Measurements from ENCODE around the gene ZHX3. TPM values are rescaled to one million over a fixed set of nuclear protein-coding genes. Genes with fewer than 3 reads are reported as not detected.

ZHX3 gene
- total RNA-seq, 1 donor from 2014 or later, result 9.1 TPM

GRCh38 chr20:41308726-41309413 lies 8.7 kb downstream of the ZHX3 start:
- Mint-ChIP-seq H3K4me3 (ENCODE audit: low read depth) (no peak overlapping the region), H3K9me3 (ENCODE audit: low read depth) (no peaks in the 10 kb centered on the region), H3K27me3 (no peaks in the 10 kb centered on the region), H3K27ac (no peak overlapping the region), H3K36me3 (ENCODE audit: insufficient read depth) (no peaks in the 10 kb centered on the region), H3K4me1 (ENCODE audit: low read depth) (no peaks in the 10 kb centered on the region)
- DNase-seq (ENCODE audit: low spot score, unreplicated experiment), result no peak
- TF ChIP-seq CTCF (IDR thresholded peaks at IDR 0.05; ENCODE audit: unreplicated experiment), result no peak

GRCh38 chr20:41308290-41308711 lies 9.2 kb downstream of the ZHX3 start:
- TF ChIP-seq CTCF (IDR thresholded peaks at IDR 0.05; ENCODE audit: unreplicated experiment), result no peak
- no peak for DNase-seq (ENCODE audit: low spot score, unreplicated experiment)
- Mint-ChIP-seq H3K27me3 (no peaks in the 10 kb centered on the region), H3K4me3 (ENCODE audit: low read depth) (no peak overlapping the region), H3K9me3 (ENCODE audit: low read depth) (no peaks in the 10 kb centered on the region), H3K27ac (no peak overlapping the region), H3K36me3 (ENCODE audit: insufficient read depth) (no peaks in the 10 kb centered on the region), H3K4me1 (ENCODE audit: low read depth) (no peaks in the 10 kb centered on the region)

- H3K27ac Mint-ChIP-seq, result no peak overlapping the region
- no peaks in the 10 kb centered on the region for H3K9me3 Mint-ChIP-seq (ENCODE audit: low read depth)
- no peaks in the 10 kb centered on the region for H3K36me3 Mint-ChIP-seq (ENCODE audit: insufficient read depth)
- H3K27me3 Mint-ChIP-seq, result no peaks in the 10 kb centered on the region
- DNase-seq (ENCODE audit: low spot score, unreplicated experiment), result no peak
- no peaks in the 10 kb centered on the region for H3K4me1 Mint-ChIP-seq (ENCODE audit: low read depth)
- TF ChIP-seq CTCF (IDR thresholded peaks at IDR 0.05; ENCODE audit: unreplicated experiment), result no peak
- H3K4me3 Mint-ChIP-seq (ENCODE audit: low read depth), result no peak overlapping the region
Observed at GRCh38 chr20:41307021-41307420, 10.5 kb downstream of the ZHX3 start.

GRCh38 chr20:41306061-41306727 lies 11.3 kb downstream of the ZHX3 start:
- Mint-ChIP-seq H3K9me3 (ENCODE audit: low read depth) (no peaks in the 10 kb centered on the region), H3K27me3 (no peaks in the 10 kb centered on the region), H3K36me3 (ENCODE audit: insufficient read depth) (no peaks in the 10 kb centered on the region), H3K27ac (no peak overlapping the region), H3K4me1 (ENCODE audit: low read depth) (no peaks in the 10 kb centered on the region), H3K4me3 (ENCODE audit: low read depth) (no peak overlapping the region)
- DNase-seq (ENCODE audit: low spot score, unreplicated experiment), result no peak
- no peak for TF ChIP-seq CTCF (IDR thresholded peaks at IDR 0.05; ENCODE audit: unreplicated experiment)

- H3K27ac Mint-ChIP-seq, result no peak overlapping the region
- no peak overlapping the region for H3K4me3 Mint-ChIP-seq (ENCODE audit: low read depth)
- TF ChIP-seq CTCF (IDR thresholded peaks at IDR 0.05; ENCODE audit: unreplicated experiment), result no peak
- H3K27me3 Mint-ChIP-seq, result no peaks in the 10 kb centered on the region
- no peaks in the 10 kb centered on the region for H3K4me1 Mint-ChIP-seq (ENCODE audit: low read depth)
- no peaks in the 10 kb centered on the region for H3K36me3 Mint-ChIP-seq (ENCODE audit: insufficient read depth)
- DNase-seq (ENCODE audit: low spot score, unreplicated experiment), result no peak
- H3K9me3 Mint-ChIP-seq (ENCODE audit: low read depth), result no peaks in the 10 kb centered on the region
Observed at GRCh38 chr20:41304424-41305079, 13.0 kb downstream of the ZHX3 start.

Measured in progenitor cell of endocrine pancreas (in vitro differentiated cells).